Testis (tissue), 3 donors: ENCODE results near the gene OAS2. TPM values are rescaled to one million over a fixed set of nuclear protein-coding genes. Genes with fewer than 3 reads are reported as not detected.

Source experiments
- DNase-seq: peaks from one replicate; pipeline ENCODE4 v3.0.0-alpha.2; 2019
- H3K27ac ChIP-seq, 2 donors: fragments of 200-600 bp; sonication (generic); one replicate each; pipeline ENCODE4 v1.5.1; 2019
- H3K27me3 ChIP-seq: fragments of 200-600 bp; sonication (generic); one replicate; pipeline ENCODE4 v1.5.1; 2019
- H3K36me3 ChIP-seq: fragments of 200-600 bp; sonication (generic); one replicate; pipeline ENCODE4 v1.5.1; 2017; ENCODE audit warnings: low read depth; ENCODE audit errors: missing control alignments
- H3K4me1 ChIP-seq: fragments of 200-600 bp; sonication (generic); one replicate; pipeline ENCODE4 v1.5.1; 2019
- H3K4me3 ChIP-seq, 2 donors: fragments of 200-600 bp; sonication (generic); one replicate each; pipeline ENCODE4 v1.5.1; 2017 to 2019
- H3K9me3 ChIP-seq: fragments of 200-600 bp; sonication (generic); one replicate; pipeline ENCODE4 v1.5.1; 2017
- CTCF ChIP-seq, 3 experiments: fragments of 450-650 bp in 2 of 3; fragments of 200-600 bp in 1 of 3; sonication (generic) in 1 of 3; IDR thresholded peaks; one replicate each; pipeline ENCODE4 v1.5.1; 2016 to 2019; ENCODE audit warnings: antibody characterized with exemption in 3 of 3, mild to moderate bottlenecking in 2 of 3, moderate library complexity in 1 of 3
- POLR2A ChIP-seq: fragments of 450-650 bp; IDR thresholded peaks from one replicate; pipeline ENCODE4 v1.6.1; 2017; ENCODE audit warnings: antibody characterized with exemption, mild to moderate bottlenecking, moderate library complexity
- WGBS, 2 donors: methylation state at CpG; one replicate each; pipeline ENCODE4 v1.1.5; 2018; 5-methylcytosine and 5-hydroxymethylcytosine counted together
- intact Hi-C: fragments of 100-400 bp; cut with DNase I; formaldehyde crosslinking; loops from one replicate; pipeline ENCODE4 v1.15.1; 2023; ENCODE audit warnings: low total_unique reads
- polyA plus RNA-seq: library from polyadenylated mRNA; stranded (reverse); fragments of 350-450 nt; fragmentation: Illumina TruSeq; extraction: RNeasy Lipid Tissue Mini Kit (QIAGEN cat#74804); gene quantifications from one replicate; pipeline ENCODE4 v1.2.3, GENCODE V29; 2014; ENCODE audit warnings: low read depth, low replicate concordance; ENCODE audit not compliant: insufficient read depth
- total RNA-seq, 2 donors: library from RNA; depleted of rRNA; stranded (reverse); fragments of >200 nt; gene quantifications; one replicate each; pipeline ENCODE4 v1.2.3, GENCODE V29; 2016

The OAS2 gene
- total and polyA plus RNA-seq, 3 donors from 2014 or later, result 3.2 to 9.0 (median 3.5) TPM

GRCh38 chr12:113050795-113051194 is 72.5 kb downstream of the OAS2 start:
- DNase-seq, result no peak
- H3K4me3 ChIP-seq, result no peak overlapping the region
- H3K4me1 ChIP-seq, result no peaks in the 10 kb centered on the region
- H3K27me3 ChIP-seq, result no peaks in the 10 kb centered on the region
- 90 to 95% methylated on average over 7 of the region's 7 CpGs for WGBS, 2 donors
- H3K27ac ChIP-seq, result no peak overlapping the region
- no peaks in the 10 kb centered on the region for H3K9me3 ChIP-seq
- intact Hi-C loops, result loop anchor here (5.0 to 10.0 kb wide), 2 partner anchors 47 to 104 kb away; no protein-coding TSS in a partner anchor
- TF ChIP-seq POLR2A, result no peak
- no peak for TF ChIP-seq CTCF (IDR thresholded peaks at IDR 0.05)
- H3K36me3 ChIP-seq, result no peaks in the 10 kb centered on the region

GRCh38 chr12:113051759-113052158 is 73.4 kb downstream of the OAS2 start:
- no peaks in the 10 kb centered on the region for H3K36me3 ChIP-seq
- intact Hi-C loops, result loop anchor here (5.0 to 10.0 kb wide), 2 partner anchors 46 to 103 kb away; no protein-coding TSS in a partner anchor
- DNase-seq, result no peak
- no peaks in the 10 kb centered on the region for H3K27me3 ChIP-seq
- H3K9me3 ChIP-seq, result no peaks in the 10 kb centered on the region
- TF ChIP-seq POLR2A (no peak), CTCF (IDR thresholded peaks at IDR 0.05) (no peak)
- no peak overlapping the region for H3K4me3 ChIP-seq
- no peaks in the 10 kb centered on the region for H3K4me1 ChIP-seq
- WGBS, 2 donors, result 93 to 94% methylated on average over 4 of the region's 4 CpGs
- H3K27ac ChIP-seq, result no peak overlapping the region

- DNase-seq, result no peak
- WGBS, 2 donors, result 76 to 79% methylated on average over 3 to 4 of the region's 4 CpGs
- TF ChIP-seq POLR2A, result no peak
- peaks cover 3% of the 10 kb centered on the region for H3K4me1 ChIP-seq
- no peak overlapping the region for H3K4me3 ChIP-seq
- intact Hi-C loops, result loop anchor here (5.0 to 10.0 kb wide), 2 partner anchors 45 to 102 kb away; no protein-coding TSS in a partner anchor
- no peaks in the 10 kb centered on the region for H3K9me3 ChIP-seq
- no peaks in the 10 kb centered on the region for H3K36me3 ChIP-seq
- H3K27ac ChIP-seq, result no peak overlapping the region
- no peaks in the 10 kb centered on the region for H3K27me3 ChIP-seq
Measured at GRCh38 chr12:113052326-113052725, 74.0 kb downstream of the OAS2 start.

GRCh38 chr12:113054948-113055486 is 76.7 kb downstream of the OAS2 start:
- Histone ChIP-seq H3K4me3 (no peak overlapping the region), H3K4me1 (peaks cover 3% of the 10 kb centered on the region), H3K27me3 (no peaks in the 10 kb centered on the region), H3K9me3 (no peaks in the 10 kb centered on the region), H3K36me3 (no peaks in the 10 kb centered on the region), H3K27ac (no peak overlapping the region)
- intact Hi-C loops, result loop anchor here (5.0 to 10.0 kb wide), 2 partner anchors 42 to 100 kb away; no protein-coding TSS in a partner anchor
- TF ChIP-seq CTCF (IDR thresholded peaks at IDR 0.05) (no peak), POLR2A (no peak)
- DNase-seq, result no peak
- 62 to 73% methylated on average over 4 of the region's 4 CpGs for WGBS, 2 donors

- intact Hi-C loops, result loop anchor here (10.0 kb wide), 1 partner anchor 99 kb away; no protein-coding TSS in a partner anchor
- DNase-seq, result peak; percentile 44
- no peaks in the 10 kb centered on the region for H3K36me3 ChIP-seq
- H3K4me1 ChIP-seq, result peaks cover 3% of the 10 kb centered on the region
- no peaks in the 10 kb centered on the region for H3K9me3 ChIP-seq
- H3K27me3 ChIP-seq, result no peaks in the 10 kb centered on the region
- TF ChIP-seq POLR2A, result no peak
- no peak for TF ChIP-seq CTCF (IDR thresholded peaks at IDR 0.05)
- peak overlapping the region in 1 of 2 donors; percentile 64 for H3K27ac ChIP-seq
- peak overlapping the region in 1 of 2 donors; percentile 81 for H3K4me3 ChIP-seq
- WGBS, 2 donors, result 15 to 35% methylated on average over 7 to 13 of the region's 13 CpGs
Measured at GRCh38 chr12:113055594-113056380, 77.5 kb downstream of the OAS2 start.
